NCI-H2029 (cell line): ENCODE data around the gene ACTR3C.
"Not testable (repeated sequence)": the region's sequence is repeated elsewhere in the genome, so short reads cannot be mapped to it uniquely, and the experiment has no call there.

Experiments used
- DNase-seq: peaks from one replicate; lab custom pipeline; 2025; lab: John Stamatoyannopoulos, UW

ACTR3C gene

GRCh38 chr7:150281681-150282403, 41.5 kb downstream of the ACTR3C start:
- not testable (repeated sequence) for DNase-seq

GRCh38 chr7:150278383-150278782, 45.0 kb downstream of the ACTR3C start:
- not testable (repeated sequence) for DNase-seq

- not testable (repeated sequence) for DNase-seq
Observed at GRCh38 chr7:150276132-150276695, 47.1 kb downstream of the ACTR3C start.

GRCh38 chr7:150271898-150272297, 51.4 kb downstream of the ACTR3C start:
- not testable (repeated sequence) for DNase-seq

GRCh38 chr7:150270101-150270824, 53.1 kb downstream of the ACTR3C start:
- DNase-seq: not testable (repeated sequence)

GRCh38 chr7:150268798-150269197, 54.5 kb downstream of the ACTR3C start:
- DNase-seq: not testable (repeated sequence)

- DNase-seq: not testable (repeated sequence)
Observed at GRCh38 chr7:150268287-150268686, 55.1 kb downstream of the ACTR3C start.

GRCh38 chr7:150266953-150267665, 56.2 kb downstream of the ACTR3C start:
- DNase-seq: not testable (repeated sequence)

GRCh38 chr7:150262656-150263055, 60.7 kb downstream of the ACTR3C start:
- not testable (repeated sequence) for DNase-seq

GRCh38 chr7:150247745-150248144, 75.6 kb downstream of the ACTR3C start:
- DNase-seq: not testable (repeated sequence)

GRCh38 chr7:150245208-150245607, 78.1 kb downstream of the ACTR3C start:
- not testable (repeated sequence) for DNase-seq

- not testable (repeated sequence) for DNase-seq
Observed at GRCh38 chr7:150242935-150243334, 80.4 kb downstream of the ACTR3C start.

- not testable (repeated sequence) for DNase-seq
Observed at GRCh38 chr7:150225444-150225843, 97.9 kb downstream of the ACTR3C start.

GRCh38 chr7:150222083-150222972, 101.0 kb downstream of the ACTR3C start:
- not testable (repeated sequence) for DNase-seq

GRCh38 chr7:150220673-150221181, 102.6 kb downstream of the ACTR3C start:
- not testable (repeated sequence) for DNase-seq

- not testable (repeated sequence) for DNase-seq
Observed at GRCh38 chr7:150219941-150220658, 103.2 kb downstream of the ACTR3C start.

GRCh38 chr7:150206848-150207247, 116.5 kb downstream of the ACTR3C start:
- not testable (repeated sequence) for DNase-seq

- DNase-seq: not testable (repeated sequence)
Observed at GRCh38 chr7:150205866-150206265, 117.5 kb downstream of the ACTR3C start.

- not testable (repeated sequence) for DNase-seq
Observed at GRCh38 chr7:150204577-150204976, 118.8 kb downstream of the ACTR3C start.

GRCh38 chr7:150202894-150203293, 120.5 kb downstream of the ACTR3C start:
- not testable (repeated sequence) for DNase-seq
